Measurements from ENCODE around the gene AP5S1. TPM values are rescaled to one million over a fixed set of nuclear protein-coding genes. Genes with fewer than 3 reads are reported as not detected.

The AP5S1 gene
- total and polyA plus RNA-seq, 2 of the 13 experiments (the other 11 are each of a cell fraction or from before 2014, with no cell fraction given) = 7.9 to 23.2 TPM

- TF ChIP-seq ZNF367 (CRISPR knock-in tag; IDR thresholded peaks at IDR 0.05; ENCODE audit: borderline replicate concordance) (peak; percentile 62; the same call in 1 of the 2 replicates), ZNF800 (CRISPR knock-in tag; IDR thresholded peaks at IDR 0.05) (peak; percentile 90; the same call in 1 of the 2 replicates), ZMYM2 (CRISPR knock-in tag; IDR thresholded peaks at IDR 0.05) (no peak), ZNF33A (CRISPR knock-in tag; IDR thresholded peaks at IDR 0.05; ENCODE audit: borderline replicate concordance) (0 out of 2 replicates have a peak, but pooled peaks have one; percentile 13), HIC2 (CRISPR knock-in tag; IDR thresholded peaks at IDR 0.05; ENCODE audit: low read depth) (no peak), ZNF549 (CRISPR knock-in tag; IDR thresholded peaks at IDR 0.05) (no peak), ZNF761 (CRISPR knock-in tag; conservative IDR thresholded peaks at IDR 0.05) (peak; percentile 55; the same call in 1 of the 2 replicates), ZNF44 (CRISPR knock-in tag; IDR thresholded peaks at IDR 0.05) (peak; percentile 7; the same call in 1 of the 2 replicates), TCF7L2 (IDR thresholded peaks at IDR 0.05; ENCODE audit: low read depth, low read length) (no peak), ZBTB8A (CRISPR knock-in tag; IDR thresholded peaks at IDR 0.05; ENCODE audit: borderline replicate concordance, low read depth) (0 out of 2 replicates have a peak, but pooled peaks have one; percentile 2), NR2F2 (IDR thresholded peaks at IDR 0.05; ENCODE audit: borderline replicate concordance, low read depth) (no peak; the same call in 1 of the 2 replicates), AKAP8 (CRISPR knock-in tag; IDR thresholded peaks at IDR 0.05) (0 out of 2 replicates have a peak, but pooled peaks have one; percentile 10), HBP1 (CRISPR knock-in tag; IDR thresholded peaks at IDR 0.05; ENCODE audit: low read depth) (no peak), PRDM10 (CRISPR knock-in tag; IDR thresholded peaks at IDR 0.05; ENCODE audit: low read depth) (no peak), TBL1XR1 (IDR thresholded peaks at IDR 0.05; ENCODE audit: borderline replicate concordance, low read length, partially characterized antibody) (peak; percentile 4), FOXO1 (CRISPR knock-in tag; IDR thresholded peaks at IDR 0.05) (no peak), BCL3 (CRISPR knock-in tag; IDR thresholded peaks at IDR 0.05) (no peak), MXD3 (CRISPR knock-in tag; IDR thresholded peaks at IDR 0.05) (peak; percentile 16; the same call in 1 of the 2 replicates), ZNF484 (CRISPR knock-in tag; IDR thresholded peaks at IDR 0.05; ENCODE audit: borderline replicate concordance, low read depth) (no peak)
These were observed 26.0 kb downstream of the AP5S1 start (continued) for GRCh38 chr20:3846378-3846739.

Measured in HepG2 (cell line).